B cell (primary cell): ENCODE measurements around the gene FREM2. TPM values are rescaled to one million over a fixed set of nuclear protein-coding genes. Genes with fewer than 3 reads are reported as not detected.

Source experiments
- ATAC-seq: fragments of 200-7000 bp; cut with Tn5 transposase; one replicate; pipeline ENCODE4 v1.10.0; 2021; ENCODE audit warnings: low read depth, mild to moderate bottlenecking, moderate number of reproducible peaks, moderate library complexity
- CTCF ChIA-PET: fragments of 350-600 bp; sonication (Branson Sonifier 250); formaldehyde crosslinking; loops from one replicate; lab custom pipeline; 2021; ENCODE audit warnings: antibody characterized with exemption, inconsistent platforms; lab: Charles Lee
- POLR2A ChIA-PET: fragments of 350-600 bp; sonication (Branson Sonifier 250); formaldehyde crosslinking; loops from one replicate; lab custom pipeline; 2021; ENCODE audit warnings: antibody characterized with exemption; lab: Charles Lee
- DNase-seq: peaks from one replicate; pipeline ENCODE4 v3.0.0; 2013
- H2AFZ ChIP-seq: 2 replicates; pipeline ENCODE4 v1.6.1; 2012; ENCODE audit warnings: mild to moderate bottlenecking, low read depth, low read length; ENCODE audit not compliant: insufficient read depth, poor library complexity, severe bottlenecking
- H3K27ac ChIP-seq, 2 donors: 1 replicate in 1 of 2; 2 replicates in 1 of 2; pipeline ENCODE4 v1.5.1; 2012 to 2013; ENCODE audit warnings: low read length in 2 of 2, mild to moderate bottlenecking in 2 of 2, moderate library complexity in 1 of 2
- H3K27me3 ChIP-seq, 4 experiments: fragments of 200-600 bp in 1 of 4; sonication (generic) in 1 of 4; replicated peaks in 1 of 4; 1 replicate in 2 of 4; 2 replicates in 2 of 4; pipeline versions ENCODE4 v1.6.1 to v1.7.0; 2013 to 2016; ENCODE audit warnings: low read length in 3 of 4, mild to moderate bottlenecking in 2 of 4, mixed read lengths in 1 of 4, moderate library complexity in 1 of 4; ENCODE audit not compliant: insufficient read depth in 4 of 4, control insufficient read depth in 3 of 4; ENCODE audit errors: control extremely low read depth in 1 of 4
- H3K36me3 ChIP-seq, 2 experiments: replicated peaks in 1 of 2; 1 replicate in 1 of 2; 2 replicates in 1 of 2; pipeline versions ENCODE4 v1.6.1 to v1.7.1; 2013; ENCODE audit warnings: low read length in 1 of 2; ENCODE audit not compliant: insufficient read depth in 2 of 2, control insufficient read depth in 1 of 2; ENCODE audit errors: control extremely low read depth in 1 of 2, extremely low read depth in 1 of 2
- H3K4me1 ChIP-seq, 2 donors: fragments of 200-600 bp in 1 of 2; sonication (generic) in 1 of 2; 1 replicate in 1 of 2; 2 replicates in 1 of 2; pipeline versions ENCODE4 v1.5.1 to v1.6.1; 2013 to 2017; ENCODE audit warnings: low read length in 2 of 2; ENCODE audit not compliant: control insufficient read depth in 2 of 2, insufficient read depth in 2 of 2
- H3K4me2 ChIP-seq: replicated peaks from 2 replicates; pipeline ENCODE3; 2012; ENCODE audit warnings: mild to moderate bottlenecking, low read depth, low read length; ENCODE audit not compliant: poor library complexity, severe bottlenecking
- H3K4me3 ChIP-seq, 5 experiments: fragments of 200-600 bp in 1 of 5; sonication (generic) in 1 of 5; 1 replicate in 3 of 5; 2 replicates in 2 of 5; pipeline versions ENCODE4 v1.5.1 to v1.7.0; 2011 to 2016; ENCODE audit warnings: low read length in 4 of 5, mild to moderate bottlenecking in 4 of 5, low read depth in 2 of 5, control low read depth in 1 of 5, moderate library complexity in 1 of 5; ENCODE audit not compliant: insufficient read depth in 1 of 5; ENCODE audit errors: control extremely low read depth in 1 of 5, extremely low read depth in 1 of 5
- H3K79me2 ChIP-seq: fragments of 200-600 bp; sonication (generic); one replicate; pipeline ENCODE4 v1.6.0; 2016; ENCODE audit warnings: low read length; ENCODE audit not compliant: control insufficient read depth, insufficient read depth
- H3K9ac ChIP-seq: fragments of 200-600 bp; sonication (generic); 2 replicates; pipeline ENCODE4 v1.6.1; 2017; ENCODE audit warnings: mild to moderate bottlenecking, low read length, moderate library complexity
- H3K9me3 ChIP-seq, 3 donors: one replicate each; pipeline versions ENCODE4 v1.6.1 to v1.7.1; 2013; ENCODE audit warnings: low read length in 2 of 3; ENCODE audit not compliant: control insufficient read depth in 2 of 3, insufficient read depth in 1 of 3; ENCODE audit errors: control extremely low read depth in 1 of 3
- H4K20me1 ChIP-seq: 2 replicates; pipeline ENCODE4 v1.6.0; 2012; ENCODE audit warnings: mild to moderate bottlenecking, low read length; ENCODE audit not compliant: insufficient read depth, control insufficient read depth, poor library complexity, severe bottlenecking
- H3K27ac Mint-ChIP-seq: one replicate; pipeline ENCODE4 v1.8.0; 2021; ENCODE audit warnings: mixed read lengths
- H3K27me3 Mint-ChIP-seq: one replicate; pipeline ENCODE4 v1.8.0; 2021; ENCODE audit warnings: mixed read lengths
- H3K4me1 Mint-ChIP-seq: one replicate; pipeline ENCODE4 v1.8.0; 2021; ENCODE audit warnings: mixed read lengths
- H3K4me3 Mint-ChIP-seq: one replicate; pipeline ENCODE4 v1.8.0; 2021; ENCODE audit warnings: mixed read lengths
- H3K9me3 Mint-ChIP-seq: one replicate; pipeline ENCODE4 v1.8.0; 2022; ENCODE audit warnings: mixed read lengths; ENCODE audit not compliant: insufficient read depth
- EZH2 ChIP-seq: IDR thresholded peaks from 2 replicates; pipeline ENCODE4 v1.6.1; 2012; ENCODE audit warnings: borderline replicate concordance, low read depth, mild to moderate bottlenecking, moderate library complexity, low read length; ENCODE audit not compliant: insufficient read depth, poor library complexity, severe bottlenecking
- WGBS: methylation state at CpG from one replicate; pipeline ENCODE4 v1.1.5; 2013; ENCODE audit warnings: missing lambda C conversion rate; ENCODE audit not compliant: insufficient coverage; 5-methylcytosine and 5-hydroxymethylcytosine counted together
- intact Hi-C: fragments of 100-400 bp; cut with micrococcal nuclease; formaldehyde crosslinking; loops from one replicate; pipeline ENCODE4 v1.10.0; 2022
- polyA plus RNA-seq: library from polyadenylated mRNA; depleted of rRNA; stranded (reverse); fragments of >200 nt; gene quantifications from 2 replicates; pipeline ENCODE4 v1.2.3, GENCODE V29; 2012
- total RNA-seq, 2 donors: library from RNA; stranded (reverse); fragments of 120-200 nt in 1 of 2; gene quantifications; 1 replicate in 1 of 2; 2 replicates in 1 of 2; pipeline versions ENCODE4 v1.2.3 to v1.2.4, GENCODE V29; 2013 to 2022
- TF ChIP-seq, protein P1 (sequence below): fragments of 200-600 bp; IDR thresholded peaks from one replicate; pipeline ENCODE4 v1.8.0; 2022; ENCODE audit warnings: antibody characterized with exemption, mild to moderate bottlenecking

The FREM2 gene
- total and polyA plus RNA-seq, 2 donors (not counting 1 experiment from before 2014, with no cell fraction given), result not detected

DNA sequence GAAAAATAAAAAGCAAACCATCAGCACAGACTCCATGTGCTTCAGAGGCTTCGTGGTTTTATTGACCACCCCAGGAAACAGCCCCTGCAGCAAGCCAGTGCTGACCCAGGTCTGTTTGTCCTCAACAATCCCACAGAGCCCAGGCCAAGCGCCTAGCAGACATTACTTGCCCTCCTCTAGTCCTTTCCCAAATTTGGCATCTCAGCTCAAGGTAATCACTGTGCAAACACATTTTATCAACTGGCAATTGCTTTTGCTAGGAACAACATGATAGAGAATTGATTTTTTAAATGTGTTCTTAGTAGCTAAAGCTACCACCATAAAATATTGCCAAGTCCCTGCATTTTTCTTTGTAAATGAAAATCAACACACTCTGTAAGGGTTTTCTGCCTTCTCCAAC, 182.0 kb downstream of the FREM2 start:
- H3K9me3 ChIP-seq, result no peaks in the 10 kb centered on the region
- no peak overlapping the region for H2AFZ ChIP-seq
- H3K27ac ChIP-seq, result no peak overlapping the region
- ChIA-PET POLR2A (no interaction called here), CTCF (no interaction called here)
- H3K4me2 ChIP-seq, result no peak overlapping the region
- no peaks in the 10 kb centered on the region for H4K20me1 ChIP-seq
- Mint-ChIP-seq H3K27ac (no peak overlapping the region), H3K4me3 (no peak overlapping the region), H3K9me3 (no peaks in the 10 kb centered on the region), H3K4me1 (peaks cover 2% of the 10 kb centered on the region), H3K27me3 (peaks cover 8% of the 10 kb centered on the region)
- TF ChIP-seq, protein P1, sequence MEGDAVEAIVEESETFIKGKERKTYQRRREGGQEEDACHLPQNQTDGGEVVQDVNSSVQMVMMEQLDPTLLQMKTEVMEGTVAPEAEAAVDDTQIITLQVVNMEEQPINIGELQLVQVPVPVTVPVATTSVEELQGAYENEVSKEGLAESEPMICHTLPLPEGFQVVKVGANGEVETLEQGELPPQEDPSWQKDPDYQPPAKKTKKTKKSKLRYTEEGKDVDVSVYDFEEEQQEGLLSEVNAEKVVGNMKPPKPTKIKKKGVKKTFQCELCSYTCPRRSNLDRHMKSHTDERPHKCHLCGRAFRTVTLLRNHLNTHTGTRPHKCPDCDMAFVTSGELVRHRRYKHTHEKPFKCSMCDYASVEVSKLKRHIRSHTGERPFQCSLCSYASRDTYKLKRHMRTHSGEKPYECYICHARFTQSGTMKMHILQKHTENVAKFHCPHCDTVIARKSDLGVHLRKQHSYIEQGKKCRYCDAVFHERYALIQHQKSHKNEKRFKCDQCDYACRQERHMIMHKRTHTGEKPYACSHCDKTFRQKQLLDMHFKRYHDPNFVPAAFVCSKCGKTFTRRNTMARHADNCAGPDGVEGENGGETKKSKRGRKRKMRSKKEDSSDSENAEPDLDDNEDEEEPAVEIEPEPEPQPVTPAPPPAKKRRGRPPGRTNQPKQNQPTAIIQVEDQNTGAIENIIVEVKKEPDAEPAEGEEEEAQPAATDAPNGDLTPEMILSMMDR, result no peak
- TF ChIP-seq EZH2, result no peak
- no peaks in the 10 kb centered on the region for H3K79me2 ChIP-seq
- H3K4me1 ChIP-seq, result no peaks in the 10 kb centered on the region
- WGBS, result 58% methylated on average over 2 of the region's 2 CpGs
- no peaks in the 10 kb centered on the region for H3K27me3 ChIP-seq
- no peak overlapping the region for H3K9ac ChIP-seq
- intact Hi-C loops, result no loop called here
- no peak for DNase-seq
- no peak for ATAC-seq
- no peaks in the 10 kb centered on the region for H3K36me3 ChIP-seq
- H3K4me3 ChIP-seq, result no peak overlapping the region

DNA sequence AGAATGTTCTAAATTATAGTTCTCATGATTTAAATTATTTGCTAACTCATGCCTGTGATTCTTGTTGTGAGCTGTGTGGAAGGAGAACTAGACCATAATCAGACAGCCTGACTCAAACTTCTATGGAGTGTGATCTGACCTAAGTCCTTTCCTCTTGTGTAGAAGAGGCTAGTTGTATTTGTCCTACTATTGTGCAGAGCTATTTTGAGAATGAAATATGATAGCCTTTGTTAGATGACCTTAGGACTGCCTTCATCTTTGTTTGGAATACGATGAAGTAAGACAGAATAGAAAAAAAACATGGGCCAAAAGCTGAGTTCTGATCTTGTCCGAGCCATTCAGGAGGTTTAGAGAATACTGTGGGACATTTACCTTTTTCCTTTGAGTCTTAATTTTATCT, 184.4 kb downstream of the FREM2 start:
- no peak overlapping the region for H3K27ac Mint-ChIP-seq
- ChIA-PET CTCF (interaction anchor here (0.7 to 1.1 kb wide), 2 partner anchors 1740 to 1796 kb away, joined by 3 to 4 read pairs; no protein-coding TSS in a partner anchor), POLR2A (no interaction called here)
- no peaks in the 10 kb centered on the region for H3K36me3 ChIP-seq
- H3K4me3 ChIP-seq, result no peak overlapping the region
- no peak overlapping the region for H3K27ac ChIP-seq
- no peak overlapping the region for H3K4me2 ChIP-seq
- ATAC-seq (no peak), DNase-seq (no peak)
- WGBS, result 80% methylated on average over 1 of the region's 2 CpGs
- H3K9me3 Mint-ChIP-seq, result no peaks in the 10 kb centered on the region
- no peaks in the 10 kb centered on the region for H4K20me1 ChIP-seq
- H3K9ac ChIP-seq, result no peak overlapping the region
- no peak overlapping the region for H3K4me3 Mint-ChIP-seq
- H3K9me3 ChIP-seq, result no peaks in the 10 kb centered on the region
- H3K79me2 ChIP-seq, result no peaks in the 10 kb centered on the region
- H3K4me1 Mint-ChIP-seq, result peaks cover 2% of the 10 kb centered on the region
- H3K4me1 ChIP-seq, result no peaks in the 10 kb centered on the region
- TF ChIP-seq, protein P1, result no peak
- no peak for TF ChIP-seq EZH2
- no peaks in the 10 kb centered on the region for H3K27me3 ChIP-seq
- intact Hi-C loops, result no loop called here
- H3K27me3 Mint-ChIP-seq, result peaks cover 8% of the 10 kb centered on the region
- no peak overlapping the region for H2AFZ ChIP-seq
